ENCODE measurements around the gene TEAD2. TPM values are rescaled to one million over a fixed set of nuclear protein-coding genes. Genes with fewer than 3 reads are reported as not detected.

Gene TEAD2
- total and polyA plus RNA-seq, 10 of the 15 experiments (the other 5 are each of a cell fraction or from before 2014, with no cell fraction given): 0.04 to 0.26 (median 0.11) TPM; not detected in 3

DNA sequence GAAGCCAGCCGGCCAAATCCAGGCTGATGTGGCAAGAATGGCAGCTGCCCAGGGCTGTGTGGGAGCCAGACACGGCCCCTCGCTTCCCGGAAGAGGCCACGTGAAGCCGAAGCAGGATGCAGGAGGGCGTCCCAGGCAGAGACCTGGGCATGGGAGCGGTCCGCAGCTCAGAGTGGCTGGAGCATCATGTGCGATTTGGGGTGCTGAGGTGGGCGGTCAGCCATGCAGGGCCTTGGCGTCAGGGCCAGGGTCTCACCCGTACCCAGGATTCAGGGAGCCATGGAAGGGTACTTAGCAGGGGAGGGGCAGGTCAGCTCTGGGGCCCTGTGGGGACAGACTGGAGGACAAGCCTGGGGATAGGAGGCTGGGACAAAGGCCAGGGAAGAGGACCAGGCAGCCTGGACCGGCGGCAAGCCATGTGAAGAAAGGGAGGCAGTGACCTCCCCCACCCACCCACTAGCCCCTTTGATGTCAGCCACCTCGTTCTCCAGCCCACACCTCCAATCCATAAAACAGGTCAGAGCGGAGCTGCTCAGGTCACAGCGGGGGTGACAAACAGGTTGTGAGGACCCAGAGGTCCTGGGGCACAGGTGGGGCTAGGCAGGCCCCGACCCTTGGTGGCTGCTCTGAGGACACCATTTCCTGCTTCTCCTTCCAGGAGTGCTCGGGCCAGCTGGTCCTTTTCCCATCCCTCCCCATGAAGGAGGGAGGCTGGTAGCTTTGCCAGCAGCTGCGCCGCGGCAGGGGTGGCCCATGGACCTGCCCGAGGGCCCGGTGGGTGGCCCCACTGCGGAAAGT is 28.1 kb upstream of the TEAD2 start:
- DNase-seq (ENCODE audit: low read depth, low spot score) (no peak), ATAC-seq (no peak), FAIRE-seq (no peak)
- H4K20me1 ChIP-seq (ENCODE audit: control insufficient read depth, insufficient read depth): no peaks in the 10 kb centered on the region
- H2AFZ ChIP-seq (ENCODE audit: control insufficient read depth, low read depth, low read length): no peak overlapping the region
- no peaks in the 10 kb centered on the region for H3K4me1 ChIP-seq (ENCODE audit: control insufficient read depth, insufficient read depth, low read length)
- H3K79me2 ChIP-seq (ENCODE audit: control insufficient read depth, insufficient read depth, low read length): no peaks in the 10 kb centered on the region
- no peaks in the 10 kb centered on the region for H3K27me3 ChIP-seq (replicated peaks in 1 of 2; ENCODE audit: control insufficient read depth in 2 of 2, insufficient read depth in 2 of 2, low read length in 1 of 2)
- ChIA-PET POLR2A (interaction anchor here (0.5 to 2.0 kb wide), 6 partner anchors 44 to 263 kb away, joined by 3 to 5 read pairs (median 4); partner anchors contain the start of gene PIH1D1), SMC1A (ENCODE audit: uncharacterized antibody, unreplicated experiment) (interaction anchor here (0.8 to 2.9 kb wide), 10 partner anchors 13 to 163 kb away, joined by 3 to 15 read pairs (median 6); partner anchors contain the start of genes CD37 and PIH1D1), CTCF (interaction anchor here (0.7 to 5.7 kb wide), 16 partner anchors 11 to 124 kb away, joined by 3 to 68 read pairs (median 8); partner anchors contain the start of genes FLT3LG and GFY), RAD21 (ENCODE audit: unreplicated experiment) (interaction anchor here (1.0 to 3.0 kb wide), 8 partner anchors 16 to 164 kb away, joined by 3 to 23 read pairs (median 4); partner anchors contain the start of gene PIH1D1)
- H3K27ac ChIP-seq (ENCODE audit: control insufficient read depth, insufficient read depth): no peak overlapping the region
- no peak overlapping the region for H3K4me3 ChIP-seq
- intact Hi-C loops (cut with micrococcal nuclease; ENCODE audit: unreplicated experiment): no loop called here
- WGBS (ENCODE audit: insufficient coverage, insufficient replicate concordance, low lambda C conversion rate, missing lambda C conversion rate): 68% methylated on average over 26 of the region's 26 CpGs
- TF ChIP-seq HDAC2 (IDR thresholded peaks at IDR 0.05): no peak
- TF ChIP-seq WRNIP1 (IDR thresholded peaks at IDR 0.05; ENCODE audit: borderline replicate concordance, low read depth, low read length): no peak
- no peak for TF ChIP-seq NFIC (IDR thresholded peaks at IDR 0.05; ENCODE audit: low read depth, low read length)
- TF ChIP-seq CBX3 (IDR thresholded peaks at IDR 0.05; ENCODE audit: borderline replicate concordance, low read depth): no peak
- TF ChIP-seq, protein P1, sequence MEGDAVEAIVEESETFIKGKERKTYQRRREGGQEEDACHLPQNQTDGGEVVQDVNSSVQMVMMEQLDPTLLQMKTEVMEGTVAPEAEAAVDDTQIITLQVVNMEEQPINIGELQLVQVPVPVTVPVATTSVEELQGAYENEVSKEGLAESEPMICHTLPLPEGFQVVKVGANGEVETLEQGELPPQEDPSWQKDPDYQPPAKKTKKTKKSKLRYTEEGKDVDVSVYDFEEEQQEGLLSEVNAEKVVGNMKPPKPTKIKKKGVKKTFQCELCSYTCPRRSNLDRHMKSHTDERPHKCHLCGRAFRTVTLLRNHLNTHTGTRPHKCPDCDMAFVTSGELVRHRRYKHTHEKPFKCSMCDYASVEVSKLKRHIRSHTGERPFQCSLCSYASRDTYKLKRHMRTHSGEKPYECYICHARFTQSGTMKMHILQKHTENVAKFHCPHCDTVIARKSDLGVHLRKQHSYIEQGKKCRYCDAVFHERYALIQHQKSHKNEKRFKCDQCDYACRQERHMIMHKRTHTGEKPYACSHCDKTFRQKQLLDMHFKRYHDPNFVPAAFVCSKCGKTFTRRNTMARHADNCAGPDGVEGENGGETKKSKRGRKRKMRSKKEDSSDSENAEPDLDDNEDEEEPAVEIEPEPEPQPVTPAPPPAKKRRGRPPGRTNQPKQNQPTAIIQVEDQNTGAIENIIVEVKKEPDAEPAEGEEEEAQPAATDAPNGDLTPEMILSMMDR (IDR thresholded peaks at IDR 0.05 in 2 of 3, conservative IDR thresholded peaks at IDR 0.05 in 1 of 3; ENCODE audit: control insufficient read depth in 2 of 3, extremely low read depth in 1 of 3, insufficient read depth in 1 of 3, low read depth in 3 of 3, low read length in 3 of 3): no peak
- no peak for TF ChIP-seq HCFC1 (IDR thresholded peaks at IDR 0.05; ENCODE audit: low read length)
- TF ChIP-seq, protein P2, sequence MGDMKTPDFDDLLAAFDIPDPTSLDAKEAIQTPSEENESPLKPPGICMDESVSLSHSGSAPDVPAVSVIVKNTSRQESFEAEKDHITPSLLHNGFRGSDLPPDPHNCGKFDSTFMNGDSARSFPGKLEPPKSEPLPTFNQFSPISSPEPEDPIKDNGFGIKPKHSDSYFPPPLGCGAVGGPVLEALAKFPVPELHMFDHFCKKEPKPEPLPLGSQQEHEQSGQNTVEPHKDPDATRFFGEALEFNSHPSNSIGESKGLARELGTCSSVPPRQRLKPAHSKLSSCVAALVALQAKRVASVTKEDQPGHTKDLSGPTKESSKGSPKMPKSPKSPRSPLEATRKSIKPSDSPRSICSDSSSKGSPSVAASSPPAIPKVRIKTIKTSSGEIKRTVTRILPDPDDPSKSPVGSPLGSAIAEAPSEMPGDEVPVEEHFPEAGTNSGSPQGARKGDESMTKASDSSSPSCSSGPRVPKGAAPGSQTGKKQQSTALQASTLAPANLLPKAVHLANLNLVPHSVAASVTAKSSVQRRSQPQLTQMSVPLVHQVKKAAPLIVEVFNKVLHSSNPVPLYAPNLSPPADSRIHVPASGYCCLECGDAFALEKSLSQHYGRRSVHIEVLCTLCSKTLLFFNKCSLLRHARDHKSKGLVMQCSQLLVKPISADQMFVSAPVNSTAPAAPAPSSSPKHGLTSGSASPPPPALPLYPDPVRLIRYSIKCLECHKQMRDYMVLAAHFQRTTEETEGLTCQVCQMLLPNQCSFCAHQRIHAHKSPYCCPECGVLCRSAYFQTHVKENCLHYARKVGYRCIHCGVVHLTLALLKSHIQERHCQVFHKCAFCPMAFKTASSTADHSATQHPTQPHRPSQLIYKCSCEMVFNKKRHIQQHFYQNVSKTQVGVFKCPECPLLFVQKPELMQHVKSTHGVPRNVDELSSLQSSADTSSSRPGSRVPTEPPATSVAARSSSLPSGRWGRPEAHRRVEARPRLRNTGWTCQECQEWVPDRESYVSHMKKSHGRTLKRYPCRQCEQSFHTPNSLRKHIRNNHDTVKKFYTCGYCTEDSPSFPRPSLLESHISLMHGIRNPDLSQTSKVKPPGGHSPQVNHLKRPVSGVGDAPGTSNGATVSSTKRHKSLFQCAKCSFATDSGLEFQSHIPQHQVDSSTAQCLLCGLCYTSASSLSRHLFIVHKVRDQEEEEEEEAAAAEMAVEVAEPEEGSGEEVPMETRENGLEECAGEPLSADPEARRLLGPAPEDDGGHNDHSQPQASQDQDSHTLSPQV (IDR thresholded peaks at IDR 0.05): no peak
- no peak for TF ChIP-seq BHLHE40 (IDR thresholded peaks at IDR 0.05; ENCODE audit: borderline replicate concordance in 1 of 2, low read depth in 2 of 2, low read length in 1 of 2)
- TF ChIP-seq, protein P3, sequence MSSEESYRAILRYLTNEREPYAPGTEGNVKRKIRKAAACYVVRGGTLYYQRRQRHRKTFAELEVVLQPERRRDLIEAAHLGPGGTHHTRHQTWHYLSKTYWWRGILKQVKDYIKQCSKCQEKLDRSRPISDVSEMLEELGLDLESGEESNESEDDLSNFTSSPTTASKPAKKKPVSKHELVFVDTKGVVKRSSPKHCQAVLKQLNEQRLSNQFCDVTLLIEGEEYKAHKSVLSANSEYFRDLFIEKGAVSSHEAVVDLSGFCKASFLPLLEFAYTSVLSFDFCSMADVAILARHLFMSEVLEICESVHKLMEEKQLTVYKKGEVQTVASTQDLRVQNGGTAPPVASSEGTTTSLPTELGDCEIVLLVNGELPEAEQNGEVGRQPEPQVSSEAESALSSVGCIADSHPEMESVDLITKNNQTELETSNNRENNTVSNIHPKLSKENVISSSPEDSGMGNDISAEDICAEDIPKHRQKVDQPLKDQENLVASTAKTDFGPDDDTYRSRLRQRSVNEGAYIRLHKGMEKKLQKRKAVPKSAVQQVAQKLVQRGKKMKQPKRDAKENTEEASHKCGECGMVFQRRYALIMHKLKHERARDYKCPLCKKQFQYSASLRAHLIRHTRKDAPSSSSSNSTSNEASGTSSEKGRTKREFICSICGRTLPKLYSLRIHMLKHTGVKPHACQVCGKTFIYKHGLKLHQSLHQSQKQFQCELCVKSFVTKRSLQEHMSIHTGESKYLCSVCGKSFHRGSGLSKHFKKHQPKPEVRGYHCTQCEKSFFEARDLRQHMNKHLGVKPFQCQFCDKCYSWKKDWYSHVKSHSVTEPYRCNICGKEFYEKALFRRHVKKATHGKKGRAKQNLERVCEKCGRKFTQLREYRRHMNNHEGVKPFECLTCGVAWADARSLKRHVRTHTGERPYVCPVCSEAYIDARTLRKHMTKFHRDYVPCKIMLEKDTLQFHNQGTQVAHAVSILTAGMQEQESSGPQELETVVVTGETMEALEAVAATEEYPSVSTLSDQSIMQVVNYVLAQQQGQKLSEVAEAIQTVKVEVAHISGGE (CRISPR knock-in tag; IDR thresholded peaks at IDR 0.05): no peak
- no peak for TF ChIP-seq CHD2 (IDR thresholded peaks at IDR 0.05; ENCODE audit: borderline replicate concordance, low read depth, low read length)
- no peaks in the 10 kb centered on the region for H3K9me3 ChIP-seq (replicated peaks; ENCODE audit: control insufficient read depth, insufficient read depth, low read length)
- BruUV-seq (replicated peaks): no TSS peak
- no peaks in the 10 kb centered on the region for H3K36me3 ChIP-seq (ENCODE audit: control insufficient read depth in 2 of 2, insufficient read depth in 2 of 2, low read length in 1 of 2)
- in situ Hi-C loops (cut with MboI): loop anchor here (5.0 kb wide), 1 partner anchor 47 kb away; no protein-coding TSS in a partner anchor
- no peak overlapping the region for H3K9ac ChIP-seq (ENCODE audit: control insufficient read depth, insufficient read depth, low read length)
- no peak overlapping the region for H3K4me2 ChIP-seq (ENCODE audit: control insufficient read depth, insufficient read depth)
